ENCODE data around the gene CAMK1D. TPM values are rescaled to one million over a fixed set of nuclear protein-coding genes. Genes with fewer than 3 reads are reported as not detected.
A peak's percentile ranks its signal among the peaks of the same experiment; 100 is the strongest.

Gene CAMK1D
- polyA plus RNA-seq, 1 donor = 8.4 TPM

GRCh38 chr10:12636571-12636970 is 287.2 kb downstream of the CAMK1D start:
- Histone ChIP-seq H3K27ac (ENCODE audit: low read length) (no peak overlapping the region), H3K9me3 (ENCODE audit: control insufficient read depth, low read depth, low read length) (no peaks in the 10 kb centered on the region), H3K4me3 (ENCODE audit: low read length) (no peak overlapping the region), H3K36me3 (ENCODE audit: control insufficient read depth, insufficient read depth, low read length) (no peaks in the 10 kb centered on the region), H3K4me1 (ENCODE audit: control insufficient read depth, insufficient read depth, low read length) (peaks cover 18% of the 10 kb centered on the region), H3K27me3 (ENCODE audit: control insufficient read depth, insufficient read depth, low read length) (no peaks in the 10 kb centered on the region)
- no CpG with 5 or more reads among the region's 3 CpGs for WGBS (ENCODE audit: insufficient coverage, low lambda C conversion rate)
- no peak for DNase-seq

GRCh38 chr10:12637649-12638048 is 288.3 kb downstream of the CAMK1D start:
- DNase-seq = no peak
- Histone ChIP-seq H3K4me3 (ENCODE audit: low read length) (no peak overlapping the region), H3K36me3 (ENCODE audit: control insufficient read depth, insufficient read depth, low read length) (no peaks in the 10 kb centered on the region), H3K9me3 (ENCODE audit: control insufficient read depth, low read depth, low read length) (no peaks in the 10 kb centered on the region), H3K27me3 (ENCODE audit: control insufficient read depth, insufficient read depth, low read length) (no peaks in the 10 kb centered on the region), H3K27ac (ENCODE audit: low read length) (peak overlapping the region; percentile 2), H3K4me1 (ENCODE audit: control insufficient read depth, insufficient read depth, low read length) (peaks cover 11% of the 10 kb centered on the region)
- WGBS (ENCODE audit: insufficient coverage, low lambda C conversion rate) = no CpG with 5 or more reads among the region's 8 CpGs

DNA sequence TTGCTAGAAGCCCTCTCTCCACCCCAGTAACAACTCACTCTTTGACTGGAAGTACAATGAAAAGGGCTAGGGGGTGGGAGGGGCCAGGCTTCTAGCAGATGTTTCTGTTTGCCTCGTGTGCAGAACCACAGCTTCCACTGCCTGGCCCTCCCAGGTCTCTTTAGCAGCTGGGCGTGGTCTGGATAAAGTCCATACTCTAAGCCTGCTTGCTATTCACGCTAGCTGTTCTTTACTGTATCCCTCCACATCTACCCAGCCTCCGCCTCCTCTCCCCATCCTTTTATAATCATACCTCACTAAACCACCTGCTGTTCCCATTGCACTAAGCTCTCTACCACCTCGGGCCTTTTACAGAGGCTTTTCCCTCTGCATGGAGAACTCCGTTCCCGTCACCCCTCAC is 288.8 kb downstream of the CAMK1D start:
- no peaks in the 10 kb centered on the region for H3K36me3 ChIP-seq (ENCODE audit: control insufficient read depth, insufficient read depth, low read length)
- 66% methylated on average over 3 of the region's 7 CpGs for WGBS (ENCODE audit: insufficient coverage, low lambda C conversion rate)
- H3K27ac ChIP-seq (ENCODE audit: low read length) = peak overlapping the region; percentile 2
- no peak overlapping the region for H3K4me3 ChIP-seq (ENCODE audit: low read length)
- no peaks in the 10 kb centered on the region for H3K9me3 ChIP-seq (ENCODE audit: control insufficient read depth, low read depth, low read length)
- peak; percentile 81 to 91 for DNase-seq
- peaks cover 11% of the 10 kb centered on the region for H3K4me1 ChIP-seq (ENCODE audit: control insufficient read depth, insufficient read depth, low read length)
- H3K27me3 ChIP-seq (ENCODE audit: control insufficient read depth, insufficient read depth, low read length) = no peaks in the 10 kb centered on the region

- DNase-seq = no peak
Measured at GRCh38 chr10:12638781-12639180, 289.4 kb downstream of the CAMK1D start.

GRCh38 chr10:12639996-12640944 is 290.9 kb downstream of the CAMK1D start:
- no peak for DNase-seq
- H3K4me1 ChIP-seq (ENCODE audit: control insufficient read depth, insufficient read depth, low read length) = peaks cover 11% of the 10 kb centered on the region
- no peaks in the 10 kb centered on the region for H3K36me3 ChIP-seq (ENCODE audit: control insufficient read depth, insufficient read depth, low read length)
- H3K4me3 ChIP-seq (ENCODE audit: low read length) = no peak overlapping the region
- no peak overlapping the region for H3K27ac ChIP-seq (ENCODE audit: low read length)
- no peaks in the 10 kb centered on the region for H3K9me3 ChIP-seq (ENCODE audit: control insufficient read depth, low read depth, low read length)
- WGBS (ENCODE audit: insufficient coverage, low lambda C conversion rate) = 83% methylated on average over 4 of the region's 12 CpGs
- no peaks in the 10 kb centered on the region for H3K27me3 ChIP-seq (ENCODE audit: control insufficient read depth, insufficient read depth, low read length)

More at GRCh38 chr10:12638781-12639180, 289.4 kb downstream of the CAMK1D start:
- no peaks in the 10 kb centered on the region for H3K36me3 ChIP-seq (ENCODE audit: control insufficient read depth, insufficient read depth, low read length)
- no peak overlapping the region for H3K27ac ChIP-seq (ENCODE audit: low read length)
- H3K4me1 ChIP-seq (ENCODE audit: control insufficient read depth, insufficient read depth, low read length) = peaks cover 11% of the 10 kb centered on the region
- WGBS (ENCODE audit: insufficient coverage, low lambda C conversion rate) = no CpG with 5 or more reads among the region's 11 CpGs
- H3K27me3 ChIP-seq (ENCODE audit: control insufficient read depth, insufficient read depth, low read length) = no peaks in the 10 kb centered on the region
- H3K4me3 ChIP-seq (ENCODE audit: low read length) = no peak overlapping the region
- no peaks in the 10 kb centered on the region for H3K9me3 ChIP-seq (ENCODE audit: control insufficient read depth, low read depth, low read length)

GRCh38 chr10:12642036-12642435 is 292.7 kb downstream of the CAMK1D start:
- DNase-seq = no peak
- Histone ChIP-seq H3K4me1 (ENCODE audit: control insufficient read depth, insufficient read depth, low read length) (peaks cover 11% of the 10 kb centered on the region), H3K36me3 (ENCODE audit: control insufficient read depth, insufficient read depth, low read length) (no peaks in the 10 kb centered on the region), H3K27ac (ENCODE audit: low read length) (no peak overlapping the region), H3K27me3 (ENCODE audit: control insufficient read depth, insufficient read depth, low read length) (no peaks in the 10 kb centered on the region), H3K4me3 (ENCODE audit: low read length) (no peak overlapping the region), H3K9me3 (ENCODE audit: control insufficient read depth, low read depth, low read length) (no peaks in the 10 kb centered on the region)
- 100% methylated on average over 1 of the region's 7 CpGs for WGBS (ENCODE audit: insufficient coverage, low lambda C conversion rate)

GRCh38 chr10:12643279-12643678 is 293.9 kb downstream of the CAMK1D start:
- Histone ChIP-seq H3K4me1 (ENCODE audit: control insufficient read depth, insufficient read depth, low read length) (peaks cover 5% of the 10 kb centered on the region), H3K4me3 (ENCODE audit: low read length) (no peak overlapping the region), H3K27ac (ENCODE audit: low read length) (no peak overlapping the region), H3K9me3 (ENCODE audit: control insufficient read depth, low read depth, low read length) (no peaks in the 10 kb centered on the region), H3K36me3 (ENCODE audit: control insufficient read depth, insufficient read depth, low read length) (no peaks in the 10 kb centered on the region), H3K27me3 (ENCODE audit: control insufficient read depth, insufficient read depth, low read length) (no peaks in the 10 kb centered on the region)
- no peak for DNase-seq
- no CpG with 5 or more reads among the region's 17 CpGs for WGBS (ENCODE audit: insufficient coverage, low lambda C conversion rate)

DNA sequence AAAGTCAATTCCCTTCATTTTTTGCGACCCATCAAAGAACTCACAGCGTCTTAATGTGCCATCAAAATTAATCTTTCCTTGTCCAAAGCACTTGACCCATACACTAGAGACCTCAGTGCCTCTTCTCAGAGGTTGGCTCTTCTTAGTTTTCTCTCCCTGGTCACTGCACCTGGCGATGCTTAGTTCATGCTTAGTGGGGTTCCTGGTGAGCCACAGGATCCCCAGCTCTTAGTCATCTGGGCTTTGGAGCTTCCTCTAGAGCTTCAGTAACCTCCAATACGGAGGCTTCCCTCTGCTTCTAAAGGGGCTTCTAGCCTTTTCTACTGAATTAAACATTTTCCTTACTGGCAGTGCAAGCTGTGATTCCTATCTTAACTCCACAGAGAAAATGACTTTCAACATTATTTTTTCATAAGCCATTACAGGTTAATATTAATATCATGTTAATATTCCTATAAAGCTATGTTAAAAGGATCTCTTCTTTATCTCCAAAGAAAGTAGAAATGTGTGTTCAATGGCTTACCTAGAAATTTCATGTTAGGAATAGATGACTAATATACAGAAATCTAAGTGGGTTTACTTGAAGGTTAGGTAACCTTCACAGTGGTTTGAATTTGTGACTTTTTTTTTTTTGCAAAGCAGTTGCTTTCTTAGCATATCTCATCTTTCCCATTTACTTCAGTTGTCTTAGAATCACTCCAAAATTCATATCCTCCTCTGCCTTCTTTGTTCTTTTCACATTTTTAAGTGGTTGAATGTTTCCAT is 295.2 kb downstream of the CAMK1D start:
- Histone ChIP-seq H3K36me3 (ENCODE audit: control insufficient read depth, insufficient read depth, low read length) (no peaks in the 10 kb centered on the region), H3K9me3 (ENCODE audit: control insufficient read depth, low read depth, low read length) (no peaks in the 10 kb centered on the region), H3K4me1 (ENCODE audit: control insufficient read depth, insufficient read depth, low read length) (no peaks in the 10 kb centered on the region), H3K27me3 (ENCODE audit: control insufficient read depth, insufficient read depth, low read length) (no peaks in the 10 kb centered on the region), H3K27ac (ENCODE audit: low read length) (no peak overlapping the region), H3K4me3 (ENCODE audit: low read length) (no peak overlapping the region)
- DNase-seq = no peak
- 100% methylated on average over 2 of the region's 4 CpGs for WGBS (ENCODE audit: insufficient coverage, low lambda C conversion rate)

DNA sequence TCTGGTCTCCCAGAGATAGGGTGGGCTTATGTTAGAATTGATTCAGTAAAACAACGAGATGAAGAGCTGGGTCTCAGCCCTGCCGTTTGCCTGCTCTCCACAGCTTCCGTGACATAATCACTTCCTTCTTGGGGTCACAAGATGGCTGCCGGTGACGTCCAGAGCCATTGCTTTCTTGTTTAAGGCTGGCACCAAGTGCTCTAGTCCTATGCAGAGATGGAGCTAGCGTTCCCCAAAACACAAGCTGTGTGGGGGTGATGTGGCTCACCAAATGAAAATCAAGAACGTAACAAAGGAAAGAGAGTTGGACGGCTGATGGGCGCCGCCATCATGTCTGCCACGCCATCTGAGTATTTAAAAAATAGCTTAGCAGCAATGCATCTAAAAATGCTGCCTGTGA is 296.1 kb downstream of the CAMK1D start:
- H3K4me1 ChIP-seq (ENCODE audit: control insufficient read depth, insufficient read depth, low read length) = no peaks in the 10 kb centered on the region
- WGBS (ENCODE audit: insufficient coverage, low lambda C conversion rate) = no CpG with 5 or more reads among the region's 11 CpGs
- H3K27ac ChIP-seq (ENCODE audit: low read length) = no peak overlapping the region
- no peaks in the 10 kb centered on the region for H3K36me3 ChIP-seq (ENCODE audit: control insufficient read depth, insufficient read depth, low read length)
- H3K4me3 ChIP-seq (ENCODE audit: low read length) = no peak overlapping the region
- DNase-seq = no peak
- no peaks in the 10 kb centered on the region for H3K27me3 ChIP-seq (ENCODE audit: control insufficient read depth, insufficient read depth, low read length)
- H3K9me3 ChIP-seq (ENCODE audit: control insufficient read depth, low read depth, low read length) = no peaks in the 10 kb centered on the region

GRCh38 chr10:12649012-12649584 is 299.8 kb downstream of the CAMK1D start:
- Histone ChIP-seq H3K27ac (ENCODE audit: low read length) (no peak overlapping the region), H3K9me3 (ENCODE audit: control insufficient read depth, low read depth, low read length) (no peaks in the 10 kb centered on the region), H3K36me3 (ENCODE audit: control insufficient read depth, insufficient read depth, low read length) (no peaks in the 10 kb centered on the region), H3K27me3 (ENCODE audit: control insufficient read depth, insufficient read depth, low read length) (no peaks in the 10 kb centered on the region), H3K4me3 (ENCODE audit: low read length) (no peak overlapping the region), H3K4me1 (ENCODE audit: control insufficient read depth, insufficient read depth, low read length) (no peaks in the 10 kb centered on the region)
- no CpG with 5 or more reads among the region's 9 CpGs for WGBS (ENCODE audit: insufficient coverage, low lambda C conversion rate)
- DNase-seq = no peak

All from large intestine (tissue), 3 donors.